HFF-Myc (cell line): ENCODE data around the gene TNPO1.

Experiments used
- DNase-seq: peaks from one replicate; pipeline ENCODE4 v3.0.0-alpha.2; 2011; ENCODE audit warnings: low read depth; ENCODE audit errors: extremely low read depth
- H3K4me3 ChIP-seq: replicated peaks from 2 replicates; pipeline ENCODE4 v1.5.1; 2011; ENCODE audit warnings: low read depth, mild to moderate bottlenecking, control low read depth, low read length
- CTCF ChIP-seq: IDR thresholded peaks from 2 replicates; pipeline ENCODE4 v1.5.1; 2012; ENCODE audit warnings: mild to moderate bottlenecking, low read depth, low read length, control low read depth; ENCODE audit errors: missing control alignments

Gene TNPO1

GRCh38 chr5:72816284-72817075 lies at the start of gene TNPO1:
TNPO1 (plus strand) TSS chr5:72816661; CDS start chr5:72816738, 77 bp downstream.
- TF ChIP-seq CTCF, result no peak
- H3K4me3 ChIP-seq, result peak within 1 kb of the TSS; percentile 84
- peak; percentile 67 for DNase-seq

DNA sequence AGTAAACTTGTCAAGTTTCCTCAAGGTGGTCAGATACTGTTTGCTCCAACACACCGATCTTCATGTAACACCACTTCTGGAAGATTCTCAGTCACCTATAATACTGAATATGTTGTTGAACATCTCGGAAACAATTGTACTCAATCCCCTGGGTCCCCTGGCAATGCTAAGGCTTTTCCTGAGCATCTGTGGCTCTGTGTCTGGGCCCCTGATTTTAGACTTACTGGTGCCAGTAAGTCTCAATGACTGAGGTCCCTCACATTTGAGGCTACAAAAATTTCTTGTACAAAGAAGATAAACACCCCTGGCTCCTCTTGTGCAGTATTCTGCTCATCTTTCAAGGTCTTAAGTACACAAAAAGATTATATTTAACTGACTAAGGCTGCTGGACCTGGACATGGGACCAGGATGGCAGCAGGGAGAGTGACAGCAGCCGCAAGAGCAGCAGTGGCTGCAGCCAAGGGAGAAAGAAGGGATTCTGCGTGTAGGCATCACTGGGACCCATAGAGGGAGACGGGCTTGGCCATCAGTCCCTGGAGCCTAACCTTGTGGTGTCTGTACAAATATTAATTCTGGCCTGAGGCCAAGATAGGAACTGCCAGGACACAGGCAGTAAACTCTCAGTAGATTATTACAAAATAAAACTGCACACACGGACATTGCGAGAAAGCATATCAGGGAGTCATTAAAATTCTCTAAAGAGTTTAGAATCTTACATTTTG lies 49.0 kb upstream of the TNPO1 start:
- no peak for TF ChIP-seq CTCF
- no peak overlapping the region for H3K4me3 ChIP-seq
- no peak for DNase-seq

GRCh38 chr5:72770266-72770665 lies 46.2 kb upstream of the TNPO1 start:
- TF ChIP-seq CTCF, result no peak
- H3K4me3 ChIP-seq, result no peak overlapping the region
- DNase-seq, result no peak

DNA sequence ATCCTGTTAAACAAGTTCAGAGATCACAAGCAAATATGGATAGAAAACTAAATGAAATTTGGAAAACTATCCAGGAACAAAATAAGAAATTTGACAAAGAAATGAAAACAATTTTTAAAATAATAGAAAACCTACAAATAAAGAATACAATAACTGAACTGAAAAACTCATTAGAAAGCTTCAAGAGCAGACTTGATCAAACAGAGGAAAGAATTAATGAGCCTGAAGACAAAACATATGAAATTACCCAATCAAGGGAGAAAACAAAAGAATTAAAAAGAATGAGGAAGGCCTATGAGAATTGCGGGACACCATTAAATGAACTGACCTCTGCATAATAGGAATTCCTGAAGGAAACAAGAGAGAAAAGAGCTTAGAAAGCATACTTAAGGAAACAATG lies 39.8 kb upstream of the TNPO1 start:
- DNase-seq, result no peak
- TF ChIP-seq CTCF, result no peak
- no peak overlapping the region for H3K4me3 ChIP-seq

DNA sequence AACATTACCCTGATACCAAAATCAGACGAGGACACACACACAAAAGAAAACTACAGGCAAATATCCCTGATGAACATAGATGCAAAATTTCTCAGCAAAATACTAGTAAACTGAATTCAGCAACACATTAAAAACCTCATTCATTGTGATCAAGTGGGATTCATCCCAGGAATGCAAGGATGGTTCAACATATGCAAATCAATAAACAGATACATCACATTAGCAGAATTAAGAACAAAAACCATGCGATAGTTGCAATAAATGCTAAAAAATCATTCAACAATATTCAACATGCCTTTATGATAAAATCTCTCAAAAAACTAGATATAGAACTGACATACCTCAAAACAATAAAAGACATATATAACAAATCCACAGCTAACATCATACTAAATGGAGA lies 36.9 kb upstream of the TNPO1 start:
- no peak for TF ChIP-seq CTCF
- no peak overlapping the region for H3K4me3 ChIP-seq
- no peak for DNase-seq

GRCh38 chr5:72783354-72783753 lies 33.1 kb upstream of the TNPO1 start:
- TF ChIP-seq CTCF, result no peak
- no peak overlapping the region for H3K4me3 ChIP-seq
- DNase-seq, result no peak

DNA sequence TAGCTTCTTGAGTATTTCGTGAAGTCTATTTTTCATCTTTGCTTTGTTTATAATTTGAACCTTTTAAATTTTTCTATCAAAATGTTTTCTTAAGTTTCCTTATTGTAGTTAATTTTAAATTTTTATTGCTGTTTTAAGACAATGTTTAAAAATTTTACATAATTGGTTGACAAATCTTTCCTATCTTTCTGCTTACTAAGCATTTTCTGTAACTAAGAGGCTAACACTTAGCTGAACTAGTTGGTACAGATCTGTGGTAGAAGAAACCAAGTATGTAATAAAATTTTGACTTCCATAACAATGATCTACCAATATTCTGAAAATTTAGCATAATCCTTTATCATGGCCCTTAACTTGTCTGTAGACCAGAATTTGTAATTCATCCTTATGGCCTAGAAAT lies 32.3 kb upstream of the TNPO1 start:
- no peak for TF ChIP-seq CTCF
- H3K4me3 ChIP-seq, result no peak overlapping the region
- no peak for DNase-seq
